OCI-LY3 (cell line): ENCODE data around the gene C6.

Source experiments
- CTCF ChIP-seq: fragments of 200-600, 300-600 bp; sonication (generic); IDR thresholded peaks from 2 replicates; pipeline ENCODE4 v1.5.1; 2014; ENCODE audit warnings: antibody characterized with exemption, low read length, low read depth
- EZH2phosphoT487 ChIP-seq: fragments of 200-600 bp; shearing (Covaris generic); IDR thresholded peaks from 2 replicates; pipeline ENCODE4 v1.6.1; 2018; ENCODE audit warnings: antibody characterized with exemption, mixed run types, low read depth

- TF ChIP-seq CTCF (no peak), EZH2phosphoT487 (no peak)
These were observed 27.7 kb upstream of the C6 start for GRCh38 chr5:41240985-41241384.
